HG03139 (cell line): Measurements from ENCODE around the gene ERC1.
"Not testable (repeated sequence)": the region's sequence is repeated elsewhere in the genome, so short reads cannot be mapped to it uniquely, and the experiment has no call there.

ENCODE experiments used
- ATAC-seq: cut with Tn5 transposase; IDR thresholded peaks from one replicate; pipeline ENCODE4 v1.9.1; 2021; ENCODE audit not compliant: unreplicated experiment

Gene ERC1

DNA sequence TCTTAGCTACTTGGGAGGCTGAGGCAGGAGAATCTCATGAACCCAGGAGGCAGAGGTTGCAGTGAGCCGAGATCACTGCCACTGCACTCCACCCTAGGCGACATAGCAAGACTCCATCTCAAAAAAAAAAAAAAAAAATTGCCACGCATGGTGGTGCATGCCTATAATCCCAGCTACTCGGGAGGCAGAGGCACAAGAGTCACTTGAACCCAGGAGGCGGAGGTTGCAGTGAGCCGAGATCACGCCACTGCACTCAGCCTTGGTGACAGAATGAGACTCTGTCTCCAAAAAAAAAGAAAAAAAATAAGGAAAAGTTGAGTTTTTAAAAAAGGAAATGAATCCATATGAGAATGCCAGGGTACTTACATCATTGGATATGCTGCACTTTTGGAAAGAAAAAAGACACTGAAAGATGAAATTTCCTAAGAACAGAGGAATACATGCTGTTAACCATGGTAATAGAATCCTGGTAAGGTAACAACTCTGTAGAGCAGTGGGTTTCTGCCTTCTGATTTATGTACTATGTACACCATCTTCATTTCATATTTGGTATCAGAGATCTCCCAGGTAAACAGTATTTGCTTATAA, 222.7 kb downstream of the ERC1 start:
- ATAC-seq = no peak

DNA sequence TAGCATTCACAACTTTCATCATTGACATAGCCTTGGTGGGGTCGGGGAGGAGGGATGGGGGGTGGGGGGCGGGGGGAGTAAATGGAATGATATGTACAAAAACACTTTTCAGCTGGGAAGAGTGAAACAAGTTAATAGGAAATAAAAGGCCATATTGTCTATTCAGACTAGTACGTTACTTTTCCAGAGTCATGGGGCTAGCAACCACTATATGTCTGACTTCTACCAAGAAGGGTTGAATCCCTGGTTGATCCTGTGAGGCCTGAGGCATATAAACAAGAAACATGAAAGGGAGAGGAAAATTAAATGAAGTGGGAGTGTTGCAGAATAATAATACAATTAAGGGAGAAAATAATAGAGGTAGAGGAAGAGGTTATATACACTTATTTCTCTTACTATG, 225.5 kb downstream of the ERC1 start:
- no peak for ATAC-seq

DNA sequence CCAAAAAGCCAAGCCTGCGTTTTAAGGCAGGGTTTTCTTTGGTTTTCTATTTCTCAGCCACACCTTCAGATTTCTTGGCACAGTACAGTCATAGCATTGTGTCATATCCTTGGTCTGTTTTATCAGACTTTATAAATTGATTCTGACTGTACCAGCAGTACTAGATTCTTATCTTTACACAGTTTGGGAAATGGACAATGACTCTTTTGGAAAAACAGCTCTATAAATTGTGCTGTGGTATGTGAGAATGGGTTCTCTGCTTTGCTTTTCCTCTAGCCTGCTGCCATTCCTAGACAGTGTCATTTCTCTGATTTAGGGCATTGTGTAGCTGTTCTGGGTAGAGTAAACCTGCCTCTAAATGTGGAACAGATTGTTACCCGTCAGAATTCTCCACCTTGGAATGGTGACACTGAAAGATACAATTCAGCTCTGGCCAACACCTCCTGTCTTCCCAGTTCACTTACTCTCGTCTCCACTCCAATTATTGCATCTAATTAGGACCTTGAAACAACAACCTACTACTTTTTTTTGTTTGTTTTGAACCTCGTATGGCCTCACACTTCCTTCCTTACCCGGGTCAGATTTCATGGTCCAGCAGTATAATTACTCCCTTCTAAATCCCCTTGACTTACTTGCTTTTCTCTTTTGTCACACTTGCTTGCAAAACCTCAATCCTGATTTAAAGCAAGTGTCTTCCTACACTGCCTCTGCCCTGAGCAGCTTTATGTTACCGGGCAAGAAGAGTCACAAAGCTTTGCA, 226.3 kb downstream of the ERC1 start:
- no peak for ATAC-seq

DNA sequence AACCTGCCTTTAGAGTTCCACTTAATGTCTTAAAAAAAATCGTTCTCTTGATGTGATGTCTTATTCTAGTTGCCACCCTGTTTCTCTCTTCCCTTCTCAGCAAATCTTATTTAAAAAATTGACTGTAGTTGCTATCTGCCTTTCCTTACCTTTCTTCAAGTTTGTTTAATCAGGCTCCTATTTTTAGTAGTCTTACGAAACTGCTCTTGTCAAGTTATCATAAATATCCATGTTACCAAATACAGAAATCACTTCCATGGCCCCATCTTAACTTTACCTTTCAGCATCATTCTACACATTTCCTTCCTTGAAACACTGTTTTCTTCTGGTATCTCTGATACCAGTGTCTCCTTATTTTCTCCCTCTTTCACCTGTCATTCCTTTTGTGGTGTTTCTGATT, 227.3 kb downstream of the ERC1 start:
- ATAC-seq = no peak

- no peak for ATAC-seq
These were observed 229.4 kb downstream of the ERC1 start for GRCh38 chr12:1220127-1221092.

GRCh38 chr12:1222858-1223639, 232.0 kb downstream of the ERC1 start:
- no peak for ATAC-seq

- ATAC-seq = no peak
These were observed 235.9 kb downstream of the ERC1 start for GRCh38 chr12:1226951-1227350.

GRCh38 chr12:1234073-1234472, 243.1 kb downstream of the ERC1 start:
- no peak for ATAC-seq

GRCh38 chr12:1246637-1247036, 255.6 kb downstream of the ERC1 start:
- ATAC-seq = no peak

DNA sequence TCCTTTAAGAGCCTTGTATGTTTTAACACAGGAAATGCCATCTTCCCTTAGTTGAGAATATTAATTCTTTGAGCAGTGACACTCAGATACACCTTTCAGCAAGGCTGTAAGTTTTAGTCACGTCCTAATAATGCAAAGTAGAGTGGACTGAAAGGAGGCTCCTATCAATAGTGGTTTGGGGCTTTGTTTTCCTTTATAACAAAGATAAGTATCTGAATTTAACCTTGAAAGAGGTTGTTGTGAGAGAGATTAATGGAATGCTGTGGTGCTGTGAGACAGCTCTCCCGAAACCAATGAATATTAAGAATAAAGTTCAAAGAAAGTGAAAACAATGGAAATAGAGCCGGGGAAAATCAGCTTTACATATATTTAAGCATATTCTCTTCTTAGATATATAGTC, 259.6 kb downstream of the ERC1 start:
- ATAC-seq = no peak

DNA sequence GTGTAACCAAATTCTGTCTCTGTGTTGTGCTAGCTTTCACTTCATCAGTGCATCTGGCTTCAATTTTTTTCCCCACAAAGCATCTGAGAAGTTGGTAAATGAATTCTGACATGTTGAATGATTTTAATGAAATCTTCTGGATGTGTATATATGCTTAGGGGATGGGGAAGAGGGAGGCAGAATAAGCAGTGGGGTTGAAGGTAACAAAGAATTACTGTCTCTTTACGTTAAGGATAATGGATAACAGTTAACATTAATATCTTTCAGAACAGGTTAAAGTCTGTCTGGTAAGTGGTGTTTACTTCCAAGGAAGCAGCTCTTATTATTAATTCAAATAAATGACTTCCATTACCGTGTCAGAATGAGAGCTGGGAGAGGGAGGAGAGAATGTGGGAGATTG, 261.7 kb downstream of the ERC1 start:
- ATAC-seq = no peak

GRCh38 chr12:1255125-1255524, 264.1 kb downstream of the ERC1 start:
- not testable (repeated sequence) for ATAC-seq

DNA sequence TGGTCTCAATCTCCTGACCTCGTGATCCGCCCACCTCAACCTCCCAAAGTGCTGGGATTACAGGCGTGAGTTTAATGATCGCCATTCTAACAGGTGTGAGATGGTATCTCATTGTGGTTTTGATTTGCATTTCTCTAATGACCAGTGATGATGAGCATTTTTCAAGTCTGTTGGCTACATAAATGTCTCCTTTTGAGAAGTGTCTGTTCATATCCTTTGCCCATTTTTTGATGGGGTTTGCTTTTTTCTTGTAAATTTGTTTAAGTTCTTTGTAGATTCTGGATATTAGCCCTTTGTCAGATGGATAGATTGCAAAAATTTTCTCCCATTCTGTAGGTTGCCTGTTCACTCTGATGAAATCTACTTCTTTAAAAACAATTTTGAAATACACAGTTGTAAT, 264.8 kb downstream of the ERC1 start:
- ATAC-seq = not testable (repeated sequence)

GRCh38 chr12:1256285-1256684, 265.3 kb downstream of the ERC1 start:
- ATAC-seq = no peak

DNA sequence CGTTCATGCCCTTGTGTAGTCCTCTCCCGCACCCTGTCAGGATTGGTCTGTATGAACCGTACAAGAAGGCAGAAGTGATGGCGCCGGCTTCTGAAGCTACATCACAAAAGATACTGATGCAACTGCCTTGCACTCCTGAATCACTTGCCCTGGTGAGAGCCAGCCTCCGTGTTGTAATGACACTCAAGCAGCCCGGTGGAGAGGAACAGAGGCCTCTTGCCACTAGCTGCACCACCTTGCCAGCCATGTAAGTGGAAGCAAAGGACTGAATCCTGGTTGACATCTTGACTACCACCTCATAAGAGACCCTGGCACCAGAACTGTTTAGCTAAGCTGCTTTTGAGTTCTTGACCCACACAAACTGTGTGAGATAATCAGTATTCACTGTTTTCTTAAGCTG, 266.0 kb downstream of the ERC1 start:
- ATAC-seq = no peak

DNA sequence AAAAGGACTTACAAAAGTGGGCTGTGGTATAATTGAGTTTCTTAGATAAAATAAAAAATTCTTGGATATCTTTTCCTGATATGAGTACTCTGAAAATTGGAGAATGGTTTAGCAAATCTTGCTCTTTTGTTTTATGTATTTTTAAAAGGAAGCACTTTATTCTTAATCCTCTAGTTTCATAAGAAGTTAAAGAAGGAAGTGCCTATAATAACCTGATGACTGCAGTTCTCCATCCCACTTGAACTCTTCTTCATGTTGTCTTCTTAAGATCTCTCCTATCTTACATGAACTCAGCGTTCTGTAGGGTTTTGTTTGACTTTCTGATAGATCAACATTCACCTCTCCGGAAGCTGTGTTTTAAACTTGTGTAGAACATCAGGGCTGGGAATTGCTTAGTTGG, 271.0 kb downstream of the ERC1 start:
- no peak for ATAC-seq

DNA sequence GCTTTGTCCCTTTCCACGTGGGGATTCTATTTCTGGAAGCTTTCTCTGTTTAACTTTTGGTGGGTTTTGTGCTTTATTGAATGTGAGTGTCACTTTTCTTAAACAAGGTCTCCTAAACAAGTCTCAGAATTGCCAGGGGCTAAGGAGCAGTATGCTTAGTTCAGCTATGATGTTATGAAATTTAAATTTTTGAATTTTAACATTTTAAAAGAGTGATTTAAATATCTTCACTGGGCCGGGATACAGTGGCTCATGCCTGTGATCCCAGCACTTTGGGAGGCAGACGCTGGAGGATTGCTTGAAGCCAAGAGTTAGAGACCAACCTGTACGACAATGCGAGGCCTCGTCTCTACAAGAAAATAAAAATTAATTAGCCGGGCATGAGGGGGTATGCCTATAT, 276.2 kb downstream of the ERC1 start:
- ATAC-seq = no peak

DNA sequence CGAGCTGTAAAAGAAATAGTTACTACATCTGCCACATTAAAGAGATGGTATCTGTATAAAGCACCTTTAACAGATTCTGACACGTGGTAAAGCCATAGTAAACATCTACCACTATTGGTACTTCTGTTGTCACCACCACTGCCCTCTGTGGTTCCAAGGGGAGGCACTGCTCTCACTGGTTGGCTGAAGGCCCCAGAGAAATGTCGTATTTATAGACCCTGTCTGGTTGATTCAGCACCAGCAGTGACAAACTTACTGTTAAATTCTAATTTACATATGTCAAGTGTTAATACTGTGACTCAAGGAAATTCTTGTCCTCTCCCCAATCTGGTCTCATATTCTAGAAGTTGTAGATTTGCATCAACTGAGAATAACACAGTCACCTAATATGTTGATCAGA, 281.1 kb downstream of the ERC1 start:
- ATAC-seq = no peak

GRCh38 chr12:1273051-1273450, 282.0 kb downstream of the ERC1 start:
- no peak for ATAC-seq

DNA sequence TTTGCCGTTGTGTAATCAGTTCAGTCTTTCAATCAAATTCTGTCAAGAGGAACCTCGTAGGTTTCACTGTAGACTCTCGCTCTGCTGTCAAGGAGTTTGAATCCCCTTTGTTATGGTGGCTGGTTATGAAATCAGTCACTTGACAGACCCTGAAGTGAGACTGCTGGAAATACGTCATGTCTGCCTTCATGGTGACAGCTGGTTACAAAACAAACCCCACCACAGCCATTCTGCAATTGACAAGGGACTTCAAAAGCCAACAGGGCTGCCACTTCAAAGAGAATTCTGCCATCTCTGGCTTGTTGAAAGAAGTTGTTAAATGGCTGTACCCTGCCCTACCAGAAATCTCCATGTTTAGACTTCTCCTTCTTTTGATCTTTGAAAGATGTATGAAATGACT, 286.9 kb downstream of the ERC1 start:
- no peak for ATAC-seq

GRCh38 chr12:1279050-1279449, 288.0 kb downstream of the ERC1 start:
- no peak for ATAC-seq
